ENCODE results near the gene STT3B.

DNA sequence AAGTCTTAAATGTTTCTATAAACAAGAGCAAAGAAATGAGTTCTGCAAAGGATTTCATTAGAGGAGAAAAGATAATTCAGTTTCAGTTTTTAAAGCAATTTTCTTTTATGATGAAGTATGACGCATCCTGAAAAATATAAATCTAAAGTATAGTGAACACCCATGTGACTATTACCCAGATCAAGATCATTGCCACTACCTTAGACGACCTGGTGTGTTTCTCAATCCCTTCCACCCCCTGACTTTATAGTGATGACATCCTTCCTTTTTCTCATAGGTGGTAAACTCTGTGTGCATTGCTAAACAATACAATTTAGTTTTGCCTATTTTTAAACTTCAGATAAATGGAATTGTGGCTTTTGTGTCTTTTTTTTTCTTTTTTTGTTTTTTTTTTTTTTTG, 8.4 kb downstream of the STT3B start:
- TF ChIP-seq POLR2A (IDR thresholded peaks at IDR 0.05; ENCODE audit: low read depth, low read length), result no peak
- no peak for TF ChIP-seq TAF1 (IDR thresholded peaks at IDR 0.05; ENCODE audit: borderline replicate concordance, low read depth, low read length)
- no peak for TF ChIP-seq POLR2AphosphoS5 (IDR thresholded peaks at IDR 0.05; ENCODE audit: low read depth, low read length)

All from GM12892 (cell line).